Measurements from ENCODE around the gene CDH2. TPM values are rescaled to one million over a fixed set of nuclear protein-coding genes. Genes with fewer than 3 reads are reported as not detected.

The CDH2 gene
- total RNA-seq, 1 experiment from 2014 or later, result 42.3 TPM

- Histone ChIP-seq H3K27me3 (ENCODE audit: control insufficient read depth, insufficient read depth, low read length) (no peaks in the 10 kb centered on the region), H3K9me3 (ENCODE audit: control insufficient read depth, insufficient read depth, low read depth, low read length) (no peaks in the 10 kb centered on the region), H3K27ac (ENCODE audit: low read length) (no peak overlapping the region), H3K4me3 (ENCODE audit: low read depth in 2 of 2, low read length in 2 of 2) (no peak overlapping the region), H3K4me1 (ENCODE audit: control insufficient read depth, insufficient read depth, low read length) (peaks cover 7% of the 10 kb centered on the region; the same call in 1 of the 2 replicates), H3K36me3 (ENCODE audit: control insufficient read depth, insufficient read depth, low read length) (no peaks in the 10 kb centered on the region)
- CTCF ChIA-PET, result no interaction called here
- no peak for TF ChIP-seq CTCF (IDR thresholded peaks at IDR 0.05)
- no peak for TF ChIP-seq POLR2AphosphoS5 (IDR thresholded peaks at IDR 0.05; ENCODE audit: low read depth, low read length)
- no peak for TF ChIP-seq SIN3A (IDR thresholded peaks at IDR 0.05; ENCODE audit: borderline replicate concordance, insufficient read depth, low read depth, low read length)
- no peak for TF ChIP-seq TCF7L2 (IDR thresholded peaks at IDR 0.05; ENCODE audit: low read depth, low read length)
- TF ChIP-seq REST (IDR thresholded peaks at IDR 0.05; ENCODE audit: insufficient read depth in 1 of 2, low read depth in 2 of 2, low read length in 1 of 2), result no peak
- ATAC-seq (no peak), DNase-seq (ENCODE audit: low read depth, low spot score) (no peak)
- no TSS peak for BruUV-seq (replicated peaks)
- in situ Hi-C loops (cut with HindIII; ENCODE audit: low pct_unique_long_range_greater_than_20kb, low sequenced_read_pairs), result no loop called here
- POLR2A ChIA-PET, result no interaction called here
- intact Hi-C loops (cut with micrococcal nuclease; ENCODE audit: unreplicated experiment), result no loop called here
Observed at GRCh38 chr18:28108254-28108653, 68.7 kb downstream of the CDH2 start.

GRCh38 chr18:28099237-28099636, 77.7 kb downstream of the CDH2 start:
- TF ChIP-seq TCF7L2 (IDR thresholded peaks at IDR 0.05; ENCODE audit: low read depth, low read length), result no peak
- no peak for TF ChIP-seq POLR2AphosphoS5 (IDR thresholded peaks at IDR 0.05; ENCODE audit: low read depth, low read length)
- TF ChIP-seq REST (IDR thresholded peaks at IDR 0.05; ENCODE audit: insufficient read depth in 1 of 2, low read depth in 2 of 2, low read length in 1 of 2), result no peak
- no peak for TF ChIP-seq SIN3A (IDR thresholded peaks at IDR 0.05; ENCODE audit: borderline replicate concordance, insufficient read depth, low read depth, low read length)
- TF ChIP-seq CTCF (IDR thresholded peaks at IDR 0.05), result no peak
- ChIA-PET POLR2A (no interaction called here), CTCF (no interaction called here)
- ATAC-seq, result no peak
- BruUV-seq (replicated peaks), result no TSS peak
- Histone ChIP-seq H3K27me3 (ENCODE audit: control insufficient read depth, insufficient read depth, low read length) (no peaks in the 10 kb centered on the region), H3K4me1 (ENCODE audit: control insufficient read depth, insufficient read depth, low read length) (no peaks in the 10 kb centered on the region), H3K4me3 (ENCODE audit: low read depth in 2 of 2, low read length in 2 of 2) (no peak overlapping the region), H3K27ac (ENCODE audit: low read length) (no peak overlapping the region), H3K9me3 (ENCODE audit: control insufficient read depth, insufficient read depth, low read depth, low read length) (no peaks in the 10 kb centered on the region), H3K36me3 (ENCODE audit: control insufficient read depth, insufficient read depth, low read length) (no peaks in the 10 kb centered on the region)
- intact Hi-C loops (cut with micrococcal nuclease; ENCODE audit: unreplicated experiment) (no loop called here), in situ Hi-C loops (cut with HindIII; ENCODE audit: low pct_unique_long_range_greater_than_20kb, low sequenced_read_pairs) (no loop called here)
- DNase-seq (ENCODE audit: low read depth, low spot score), result no peak
